ENCODE results near the gene DCHS2. TPM values are rescaled to one million over a fixed set of nuclear protein-coding genes. Genes with fewer than 3 reads are reported as not detected.

DCHS2 gene
- total and polyA plus RNA-seq, 2 of the 8 experiments (the other 6 are each of a cell fraction or from before 2014, with no cell fraction given): 0.54 to 2.6 TPM

- no peak for TF ChIP-seq MAFK (IDR thresholded peaks at IDR 0.05; ENCODE audit: low read depth, low read length)
- TF ChIP-seq E2F6 (IDR thresholded peaks at IDR 0.05): peak; percentile 52
- peak; percentile 78; the same call in 1 of the 2 replicates for TF ChIP-seq MAX (IDR thresholded peaks at IDR 0.05)
- no peak for TF ChIP-seq POU5F1 (IDR thresholded peaks at IDR 0.05; ENCODE audit: low read depth, low read length)
- TF ChIP-seq SP1 (IDR thresholded peaks at IDR 0.05; ENCODE audit: low read depth, low read length): no peak
- peak; percentile 82 for TF ChIP-seq KDM4A (IDR thresholded peaks at IDR 0.05; ENCODE audit: low read depth, low read length, severe bottlenecking)
- peak; percentile 20 for TF ChIP-seq ASH2L (IDR thresholded peaks at IDR 0.05; ENCODE audit: low read length)
- TF ChIP-seq GABPA (IDR thresholded peaks at IDR 0.05; ENCODE audit: borderline replicate concordance, insufficient read depth, low read length): no peak
- no peak for TF ChIP-seq BCL11A (IDR thresholded peaks at IDR 0.05; ENCODE audit: low read depth in 2 of 2, low read length in 2 of 2)
- peak; percentile 29 to 30; a peak in 2 of 4 replicates for TF ChIP-seq RAD21 (IDR thresholded peaks at IDR 0.05 in 1 of 2, conservative IDR thresholded peaks at IDR 0.05 in 1 of 2; ENCODE audit: low read depth in 2 of 2, low read length in 2 of 2)
- TF ChIP-seq, protein P1, sequence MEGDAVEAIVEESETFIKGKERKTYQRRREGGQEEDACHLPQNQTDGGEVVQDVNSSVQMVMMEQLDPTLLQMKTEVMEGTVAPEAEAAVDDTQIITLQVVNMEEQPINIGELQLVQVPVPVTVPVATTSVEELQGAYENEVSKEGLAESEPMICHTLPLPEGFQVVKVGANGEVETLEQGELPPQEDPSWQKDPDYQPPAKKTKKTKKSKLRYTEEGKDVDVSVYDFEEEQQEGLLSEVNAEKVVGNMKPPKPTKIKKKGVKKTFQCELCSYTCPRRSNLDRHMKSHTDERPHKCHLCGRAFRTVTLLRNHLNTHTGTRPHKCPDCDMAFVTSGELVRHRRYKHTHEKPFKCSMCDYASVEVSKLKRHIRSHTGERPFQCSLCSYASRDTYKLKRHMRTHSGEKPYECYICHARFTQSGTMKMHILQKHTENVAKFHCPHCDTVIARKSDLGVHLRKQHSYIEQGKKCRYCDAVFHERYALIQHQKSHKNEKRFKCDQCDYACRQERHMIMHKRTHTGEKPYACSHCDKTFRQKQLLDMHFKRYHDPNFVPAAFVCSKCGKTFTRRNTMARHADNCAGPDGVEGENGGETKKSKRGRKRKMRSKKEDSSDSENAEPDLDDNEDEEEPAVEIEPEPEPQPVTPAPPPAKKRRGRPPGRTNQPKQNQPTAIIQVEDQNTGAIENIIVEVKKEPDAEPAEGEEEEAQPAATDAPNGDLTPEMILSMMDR (IDR thresholded peaks at IDR 0.05; ENCODE audit: control extremely low read depth in 1 of 3, insufficient read depth in 1 of 3, low read depth in 1 of 3, low read length in 3 of 3): peak; percentile 16 to 34 (median 23); a peak in 2 of 4 replicates
- no peak for TF ChIP-seq CBX8 (IDR thresholded peaks at IDR 0.05; ENCODE audit: borderline replicate concordance, low read depth, low read length)
- TF ChIP-seq SIX5 (IDR thresholded peaks at IDR 0.05; ENCODE audit: low read depth, low read length): no peak
These were observed 158.7 kb downstream of the DCHS2 start (continued) for GRCh38 chr4:154332681-154333421.

Data from H1 (cell line).